Colon (tissue), 2 donors: ENCODE results near the gene PDIA6.
"Not testable (repeated sequence)": the region's sequence is repeated elsewhere in the genome, so short reads cannot be mapped to it uniquely, and the experiment has no call there.

Experiments
- FAIRE-seq: peaks from 2 replicates; lab custom pipeline; 2012; peaks lifted over from hg19 to GRCh38; lab: Jason Lieb, UNC
- donor health status: control.
- donor health status: control.

Gene PDIA6

GRCh38 chr2:10810202-10811161 lies 2.1 kb downstream of the PDIA6 start:
- FAIRE-seq: no peak

- FAIRE-seq: no peak
These were observed 6.0 kb downstream of the PDIA6 start for GRCh38 chr2:10806543-10806942.

- FAIRE-seq: not testable (repeated sequence)
These were observed 6.6 kb downstream of the PDIA6 start for GRCh38 chr2:10805990-10806389.

DNA sequence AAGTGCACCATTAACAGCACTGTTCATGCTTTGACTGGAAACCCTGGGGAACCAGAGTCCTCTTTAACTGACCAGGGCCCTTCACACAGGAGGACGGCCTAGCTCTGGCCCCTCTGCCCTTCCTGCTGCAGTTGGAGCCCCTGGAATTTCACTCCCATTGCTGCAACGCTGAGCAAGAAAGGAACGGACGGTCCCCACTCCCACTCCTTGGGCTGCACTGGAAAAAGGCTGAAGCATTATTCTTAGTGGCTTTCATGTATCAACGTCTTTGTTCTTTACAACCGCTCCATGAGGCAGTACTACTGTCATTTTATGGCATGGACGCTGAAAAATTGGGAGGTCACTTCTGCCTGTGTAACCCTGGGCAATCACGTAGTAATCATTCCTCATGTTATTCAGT lies 9.9 kb downstream of the PDIA6 start:
- no peak for FAIRE-seq

- FAIRE-seq: no peak
These were observed 12.4 kb downstream of the PDIA6 start for GRCh38 chr2:10800163-10800562.

GRCh38 chr2:10798783-10799182 lies 13.8 kb downstream of the PDIA6 start:
- no peak for FAIRE-seq

GRCh38 chr2:10796703-10797102 lies 15.9 kb downstream of the PDIA6 start:
- FAIRE-seq: no peak

GRCh38 chr2:10795508-10796046 lies 17.0 kb downstream of the PDIA6 start:
- no peak for FAIRE-seq

DNA sequence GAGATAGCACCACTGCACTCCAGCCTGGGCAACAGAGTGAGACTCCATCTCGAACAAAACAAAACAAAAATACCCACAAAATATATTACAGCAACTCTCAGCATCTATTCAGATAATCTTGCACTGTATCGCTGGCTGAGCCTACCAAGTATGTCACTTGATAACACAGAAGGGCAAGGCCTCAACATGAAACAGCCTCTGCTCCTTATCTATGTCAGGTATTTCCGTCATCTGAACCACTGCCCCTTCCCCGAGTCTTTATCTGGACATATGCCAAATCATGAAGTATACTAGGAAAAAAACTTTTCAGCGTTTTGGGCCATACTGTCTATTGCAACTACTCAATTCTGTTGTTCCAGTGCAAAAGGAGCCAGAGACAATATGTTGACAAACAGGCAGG lies 17.7 kb downstream of the PDIA6 start:
- no peak for FAIRE-seq

GRCh38 chr2:10793816-10794215 lies 18.8 kb downstream of the PDIA6 start:
- no peak for FAIRE-seq

GRCh38 chr2:10792660-10793400 lies 19.8 kb downstream of the PDIA6 start:
- FAIRE-seq: no peak

DNA sequence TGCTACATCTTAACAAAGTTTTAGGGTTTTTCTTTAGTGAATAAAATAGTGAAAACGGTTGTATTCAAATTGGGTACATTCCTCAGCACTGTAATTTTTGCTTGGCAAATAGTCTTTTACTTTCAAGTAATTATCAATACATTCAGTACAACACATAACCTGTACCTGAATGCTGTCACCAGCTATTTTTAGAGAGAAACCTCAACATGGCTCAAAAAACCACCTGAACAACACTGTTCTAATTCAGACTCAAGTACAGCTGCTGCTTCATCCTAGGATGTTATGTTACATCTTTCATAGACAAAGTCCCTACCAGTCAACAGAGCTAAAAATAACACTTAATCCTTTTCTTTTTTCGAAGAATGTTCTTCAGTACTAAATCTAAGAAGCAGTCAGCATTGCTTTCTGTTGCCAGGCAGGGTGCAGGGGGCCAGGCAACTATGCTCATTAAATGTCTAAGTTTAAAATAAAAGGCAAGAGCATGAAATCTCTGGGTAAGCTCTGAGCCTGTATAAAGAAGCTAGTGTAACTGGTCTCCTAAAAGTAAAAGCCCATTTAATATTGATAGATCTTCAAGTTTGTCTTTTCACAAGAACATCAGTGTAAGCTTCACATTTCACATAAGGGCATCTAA lies 20.5 kb downstream of the PDIA6 start:
- no peak for FAIRE-seq

GRCh38 chr2:10790228-10790973 lies 22.2 kb downstream of the PDIA6 start:
- no peak for FAIRE-seq

GRCh38 chr2:10788855-10789254 lies 23.7 kb downstream of the PDIA6 start:
- no peak for FAIRE-seq

DNA sequence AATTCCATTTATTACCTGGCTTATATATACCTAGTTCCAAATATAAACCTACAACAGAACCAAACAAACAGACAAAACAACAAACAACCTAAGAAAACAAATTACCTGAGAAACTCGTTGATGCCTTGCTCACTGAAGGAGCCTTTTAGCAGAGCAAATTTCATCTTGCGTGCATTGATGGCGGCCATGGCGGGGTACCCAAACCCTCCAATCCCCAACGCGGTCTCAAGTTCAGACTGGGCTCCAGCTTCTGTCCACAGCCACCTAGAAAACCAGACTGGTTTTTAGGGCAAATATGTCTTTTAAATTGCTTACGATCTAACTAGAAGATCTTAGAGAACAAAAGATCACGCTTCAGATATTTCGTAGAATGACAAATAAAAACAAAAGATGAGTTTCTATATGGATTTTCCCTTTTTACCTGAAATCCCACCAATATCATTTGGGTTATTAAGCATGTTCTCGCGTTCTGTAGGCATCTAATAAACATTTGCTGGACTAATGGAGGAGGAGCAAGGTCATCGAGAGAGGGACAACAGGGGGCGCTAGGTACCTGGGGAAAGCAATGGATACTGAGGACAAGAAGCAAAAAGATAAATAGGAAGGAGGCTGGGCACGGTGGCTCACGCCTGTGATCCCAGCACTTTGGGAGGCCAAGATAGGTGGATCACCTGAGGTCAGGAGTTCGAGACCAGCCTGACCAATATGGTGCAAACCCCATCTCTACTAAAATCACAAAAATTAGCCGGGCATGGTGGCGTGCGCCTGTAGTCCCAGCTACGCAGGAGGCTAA lies 25.2 kb downstream of the PDIA6 start:
- FAIRE-seq: no peak

DNA sequence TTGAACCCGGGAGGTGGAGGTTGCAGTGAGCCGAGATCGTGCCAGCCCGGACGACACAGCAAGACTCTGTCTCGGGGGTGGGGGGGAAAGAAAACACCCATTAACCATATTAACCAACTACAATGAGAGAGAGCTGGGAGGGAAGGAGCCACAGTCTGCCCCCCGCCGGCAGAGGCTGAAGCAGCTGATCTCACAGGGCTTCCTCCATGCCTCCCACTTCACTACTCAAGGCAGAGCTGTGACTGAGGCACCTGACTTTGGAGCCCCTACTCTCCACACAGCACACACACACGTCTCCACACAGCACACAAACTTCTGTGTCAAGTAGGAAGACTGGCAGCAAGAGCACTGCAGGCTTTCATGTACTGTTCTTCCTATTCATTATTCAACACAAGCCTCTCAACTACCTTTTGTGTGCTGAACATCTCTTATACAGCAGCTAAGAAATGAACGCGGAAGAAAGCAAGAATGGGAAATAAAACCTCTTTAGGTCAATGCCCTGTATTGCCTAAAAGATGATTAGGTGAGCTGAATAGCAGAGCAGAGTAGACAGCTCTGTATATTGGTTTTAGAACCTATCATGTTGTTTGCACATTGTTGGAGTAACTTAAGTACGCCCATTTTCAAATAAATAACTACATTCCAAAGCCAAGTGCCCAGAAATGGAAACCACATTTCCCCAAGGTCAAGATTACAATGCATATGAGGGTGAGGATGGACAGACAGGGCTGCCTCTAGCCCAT lies 26.2 kb downstream of the PDIA6 start:
- FAIRE-seq: no peak

- FAIRE-seq: no peak
These were observed 27.3 kb downstream of the PDIA6 start for GRCh38 chr2:10785260-10785659.

DNA sequence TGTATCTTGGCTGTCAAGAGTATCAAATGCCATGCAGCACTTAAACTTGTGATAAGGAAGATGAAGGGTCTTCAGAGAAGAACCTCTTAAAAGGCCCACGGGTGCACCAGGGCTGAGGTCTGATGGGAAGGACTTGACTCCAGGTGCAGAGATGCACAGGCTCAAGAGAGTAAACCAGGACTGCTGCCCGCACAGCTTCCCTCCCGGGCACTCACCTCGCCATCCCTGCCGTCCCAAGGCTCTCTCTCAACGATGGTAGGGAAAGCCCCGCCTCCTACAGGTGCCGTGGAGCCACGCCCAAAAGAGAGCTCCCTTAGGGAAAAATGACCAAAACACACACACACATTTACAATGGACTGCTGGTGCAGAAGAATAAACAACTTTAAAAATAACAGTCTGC lies 27.9 kb downstream of the PDIA6 start:
- no peak for FAIRE-seq

- no peak for FAIRE-seq
These were observed 29.2 kb downstream of the PDIA6 start for GRCh38 chr2:10783421-10783820.

GRCh38 chr2:10781746-10782145 lies 30.8 kb downstream of the PDIA6 start:
- FAIRE-seq: no peak
